ENCODE data around the gene MCM7.
A peak's percentile ranks its signal among the peaks of the same experiment; 100 is the strongest.

The MCM7 gene

DNA sequence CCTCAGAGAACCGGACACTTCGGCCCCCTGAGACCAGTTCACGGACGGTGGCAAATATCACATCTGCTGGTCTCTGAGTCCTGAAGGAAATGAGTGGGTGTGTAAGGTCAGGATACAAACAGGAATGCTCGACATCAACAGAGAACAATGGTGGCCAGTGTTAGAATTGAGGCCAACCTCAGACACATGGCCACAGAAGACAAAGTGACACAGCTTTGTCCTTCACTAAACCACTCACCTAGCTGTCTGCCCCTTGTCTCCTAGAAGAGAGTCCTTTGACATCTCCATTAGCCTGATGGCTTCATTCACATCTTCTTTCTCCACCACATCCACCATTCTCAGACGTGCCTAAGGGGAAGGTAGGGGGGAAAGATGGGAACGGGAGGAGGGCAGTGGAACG, 8.1 kb downstream of the MCM7 start:
- DNase-seq = no peak

DNA sequence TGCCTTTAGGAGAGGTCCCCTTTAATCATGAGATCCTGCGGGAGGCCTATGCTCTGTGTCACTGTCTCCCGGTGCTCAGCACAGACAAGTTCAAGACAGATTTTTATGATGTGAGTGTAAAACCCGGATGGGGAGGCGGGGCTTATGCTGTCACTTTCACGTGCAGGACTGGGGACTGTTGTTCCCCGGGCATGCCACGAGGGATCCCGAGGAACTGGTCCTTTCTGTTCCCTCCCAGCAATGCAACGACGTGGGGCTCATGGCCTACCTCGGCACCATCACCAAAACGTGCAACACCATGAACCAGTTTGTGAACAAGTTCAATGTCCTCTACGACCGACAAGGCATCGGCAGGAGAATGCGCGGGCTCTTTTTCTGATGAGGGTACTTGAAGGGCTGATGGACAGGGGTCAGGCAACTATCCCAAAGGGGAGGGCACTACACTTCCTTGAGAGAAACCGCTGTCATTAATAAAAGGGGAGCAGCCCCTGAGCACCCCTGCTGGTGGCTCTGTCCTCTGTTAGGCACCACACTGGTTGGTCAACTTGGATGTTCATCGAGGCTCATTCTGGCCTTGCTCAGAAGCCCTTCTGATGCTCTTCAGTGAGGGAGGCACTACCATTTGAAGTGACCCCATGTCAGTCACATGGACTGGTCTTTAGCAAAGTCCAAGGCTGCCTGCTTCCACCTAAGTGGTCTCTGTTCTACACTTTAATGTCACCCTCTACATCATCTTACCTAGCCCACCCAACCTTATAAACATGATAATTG, 9.6 kb downstream of the MCM7 start:
- peak; percentile 4 for DNase-seq

DNA sequence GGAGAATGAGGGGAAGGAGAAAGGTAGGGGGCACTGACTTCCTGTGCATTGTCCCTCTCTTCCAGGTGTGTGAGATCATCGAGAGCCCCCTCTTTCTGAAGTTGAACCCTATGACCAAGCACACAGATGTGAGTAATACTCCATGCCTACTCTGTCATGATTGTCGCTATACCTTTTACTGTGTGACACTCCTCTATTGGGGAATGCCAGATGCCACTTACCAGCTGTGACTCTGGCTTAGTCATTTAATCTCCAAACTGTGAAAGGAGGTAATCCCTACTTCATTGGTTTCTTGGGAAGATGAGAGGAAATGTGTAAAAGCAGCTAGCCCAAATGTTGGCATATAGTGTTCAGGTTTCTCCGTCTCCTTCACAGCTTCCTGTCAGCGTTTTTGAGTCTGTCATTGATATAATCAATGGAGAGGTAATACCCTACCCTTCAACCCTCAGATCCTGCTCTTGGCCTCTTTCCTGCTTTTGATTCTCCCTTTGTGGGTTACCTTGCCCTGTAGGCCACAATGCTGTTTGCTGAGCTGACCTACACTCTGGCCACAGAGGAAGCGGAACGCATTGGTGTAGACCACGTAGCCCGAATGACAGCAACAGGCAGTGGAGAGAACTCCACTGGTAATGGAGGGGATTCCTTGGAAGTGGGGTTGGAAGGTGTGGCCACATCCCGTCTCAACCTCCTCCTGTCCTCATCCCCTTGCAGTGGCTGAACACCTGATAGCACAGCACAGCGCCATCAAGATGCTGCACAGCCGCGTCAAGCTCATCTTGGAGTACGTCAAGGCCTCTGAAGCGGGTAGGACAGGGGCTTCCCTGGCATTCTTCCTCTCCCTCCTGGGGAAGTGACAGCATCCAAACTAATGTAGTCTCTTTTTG, 10.4 kb downstream of the MCM7 start:
- no peak for DNase-seq

DNA sequence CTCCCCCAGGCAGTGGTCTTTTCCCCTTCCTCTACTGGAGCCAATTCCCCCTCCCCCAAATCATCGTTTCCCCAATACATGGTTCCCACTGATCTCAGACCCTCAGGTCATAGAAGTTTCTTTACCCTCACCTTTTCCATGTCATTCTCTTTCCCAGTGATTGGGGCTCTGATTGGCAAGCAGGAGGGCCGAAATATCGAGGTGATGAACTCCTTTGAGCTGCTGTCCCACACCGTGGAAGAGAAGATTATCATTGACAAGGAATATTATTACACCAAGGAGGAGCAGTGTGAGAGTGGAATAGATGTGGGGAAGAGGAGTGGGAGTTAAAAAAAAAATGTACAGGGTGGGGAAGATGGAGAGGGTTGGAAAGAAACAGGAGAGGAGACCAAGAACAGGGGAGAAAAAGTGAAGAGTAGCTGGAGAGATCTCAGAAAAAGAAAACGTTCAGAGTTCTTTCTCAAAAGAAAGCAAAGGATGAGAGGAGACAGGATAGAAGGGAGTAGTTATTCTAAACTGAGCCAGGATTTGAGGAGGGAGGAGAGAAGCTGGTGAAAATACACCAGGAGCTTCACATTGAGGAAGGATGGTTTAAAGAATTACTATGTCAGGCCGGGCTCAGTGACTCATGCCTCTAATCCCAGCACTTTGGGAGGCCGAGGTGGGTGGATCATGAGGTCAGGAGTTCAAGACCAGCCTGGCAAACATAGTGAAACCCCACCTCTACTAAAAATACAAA, 11.6 kb downstream of the MCM7 start:
- no peak for DNase-seq

DNA sequence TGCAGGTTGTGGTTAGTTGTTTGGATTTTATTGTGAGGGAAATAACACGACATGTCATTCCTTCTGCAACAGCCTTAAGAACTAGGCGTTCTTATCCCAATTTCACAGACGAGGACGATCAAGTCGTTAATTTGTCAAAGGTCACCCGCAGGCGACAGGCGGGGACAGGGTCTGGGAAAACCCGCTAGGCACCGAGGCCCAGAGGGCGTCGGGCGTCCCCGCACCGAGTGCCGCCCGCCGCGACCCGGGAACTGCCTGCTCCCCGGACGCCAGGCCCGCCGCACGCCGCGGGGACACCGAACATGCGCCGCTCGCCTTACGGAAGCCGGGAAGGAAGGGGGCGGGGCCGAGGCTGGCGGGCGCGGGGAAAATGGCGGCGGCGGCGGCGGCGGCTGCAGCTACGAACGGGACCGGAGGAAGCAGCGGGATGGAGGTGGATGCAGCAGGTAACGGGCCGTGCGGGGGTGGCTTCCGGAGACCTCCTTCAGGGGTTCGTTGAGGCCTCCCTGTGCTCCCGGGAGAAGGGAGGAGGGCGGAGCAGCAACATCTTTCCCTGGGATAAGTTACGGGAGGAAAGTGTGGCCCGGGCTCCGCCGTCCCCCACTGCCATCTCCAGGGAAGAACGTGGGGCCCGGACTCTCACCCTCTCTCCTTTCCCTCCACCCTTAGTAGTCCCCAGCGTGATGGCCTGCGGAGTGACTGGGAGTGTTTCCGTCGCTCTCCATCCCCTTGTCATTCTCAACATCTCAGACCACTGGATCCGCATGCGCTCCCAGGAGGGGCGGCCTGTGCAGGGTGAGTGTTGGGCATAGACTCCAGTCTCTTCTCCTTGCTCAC, 12.4 kb downstream of the MCM7 start, which contains the start of gene COPS6:
COPS6 (plus strand) TSS at position 349 of the 837 bp plus-strand sequence; CDS start at position 371, 22 bp downstream.
- peak; percentile 48 for DNase-seq

DNA sequence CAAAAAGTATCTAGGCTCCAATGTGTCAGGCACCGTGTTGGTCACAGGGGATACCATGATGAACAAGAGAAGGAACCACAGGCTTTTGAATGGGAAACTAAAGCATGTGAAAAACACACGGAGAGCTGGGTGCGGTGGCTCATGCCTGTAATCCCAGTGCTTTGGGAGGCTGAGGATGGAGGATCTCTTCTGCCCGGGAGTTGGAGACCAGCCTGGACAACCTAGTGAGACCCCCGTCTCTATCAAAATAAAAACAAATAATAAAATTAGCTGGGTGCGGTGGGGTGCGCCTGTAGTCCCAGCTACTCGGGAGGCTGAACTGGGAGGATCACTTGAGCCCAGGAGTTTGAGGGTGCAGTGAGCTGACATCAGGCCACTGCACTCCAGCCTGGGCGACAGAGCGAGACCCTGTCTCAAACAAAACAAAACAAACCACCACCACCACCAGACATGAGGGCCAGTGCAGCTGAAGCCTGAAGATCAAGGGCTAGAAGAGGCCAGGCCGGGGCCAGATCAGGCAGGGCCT, 13.0 kb downstream of the MCM7 start:
- no peak for DNase-seq

DNA sequence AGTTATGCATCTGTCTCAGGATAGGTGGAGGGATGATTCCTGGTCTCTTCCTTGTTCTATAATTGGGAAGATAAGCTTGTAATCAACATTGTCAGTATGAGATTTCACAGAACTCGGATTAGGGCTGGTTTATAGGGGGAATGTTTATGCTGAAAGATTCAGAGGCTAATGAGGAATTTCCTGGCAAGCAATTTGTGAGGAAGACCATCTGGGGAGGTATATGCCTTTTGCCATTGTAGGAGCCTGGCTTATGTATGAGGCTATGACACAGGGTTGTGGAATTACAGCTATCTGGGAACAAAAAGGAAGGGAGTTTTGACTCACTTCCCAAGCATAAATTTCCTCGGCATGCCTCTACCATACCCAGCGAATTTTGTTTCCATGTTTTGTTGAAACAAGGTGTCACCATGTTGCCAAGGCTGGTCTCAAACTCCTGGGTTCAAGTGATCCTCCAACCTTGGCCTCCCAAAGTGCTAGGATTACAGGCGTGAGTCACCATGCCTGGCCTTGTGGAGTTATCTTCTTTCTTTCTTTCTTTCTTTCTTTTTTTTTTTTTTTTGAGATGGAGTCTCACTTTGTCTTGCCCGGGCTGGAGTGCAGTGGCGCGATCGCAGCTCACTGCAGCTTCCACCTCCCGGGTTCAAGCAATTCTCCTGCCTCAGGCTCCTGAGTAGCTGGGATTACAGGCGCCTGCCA, 14.0 kb downstream of the MCM7 start:
- DNase-seq = no peak

DNA sequence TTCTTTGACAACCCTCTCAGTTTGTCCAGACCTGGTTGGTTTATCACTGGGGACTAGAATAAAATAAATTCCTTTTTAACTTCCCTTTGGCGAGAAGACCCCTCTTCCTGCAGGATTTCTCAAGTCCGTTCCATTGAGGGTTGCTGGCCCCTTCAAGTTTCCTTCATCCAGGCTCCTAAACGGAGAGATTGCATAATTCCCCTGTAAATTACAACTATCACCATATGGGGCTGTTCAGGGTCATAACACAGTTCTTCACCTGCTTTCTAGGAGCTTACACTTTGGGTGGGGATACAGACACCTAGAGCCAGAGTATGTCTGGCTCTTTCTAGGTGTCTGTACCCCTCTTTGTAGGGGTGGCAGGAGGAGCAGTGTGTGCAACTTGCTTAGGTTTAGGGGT, 15.7 kb downstream of the MCM7 start:
- DNase-seq = no peak

DNA sequence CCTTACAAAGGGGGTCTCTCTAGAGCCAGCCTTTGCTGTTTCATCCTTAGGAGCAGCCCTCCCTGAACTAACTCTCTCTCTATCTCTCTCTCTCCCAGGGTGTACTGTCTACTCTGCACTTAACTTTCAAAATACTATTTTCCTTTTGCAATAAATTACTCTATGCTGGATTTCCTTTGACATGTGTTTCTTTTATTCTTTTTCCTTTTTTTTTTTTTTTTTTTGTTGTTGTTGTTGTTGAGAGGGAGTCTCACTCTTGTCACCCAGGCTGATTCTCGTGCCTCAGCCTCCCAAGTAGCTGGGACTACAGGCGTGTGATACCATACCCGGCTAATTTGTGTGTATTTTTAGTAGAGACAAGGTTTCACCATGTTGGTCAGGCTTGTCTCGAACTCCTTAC, 18.2 kb downstream of the MCM7 start:
- no peak for DNase-seq

DNA sequence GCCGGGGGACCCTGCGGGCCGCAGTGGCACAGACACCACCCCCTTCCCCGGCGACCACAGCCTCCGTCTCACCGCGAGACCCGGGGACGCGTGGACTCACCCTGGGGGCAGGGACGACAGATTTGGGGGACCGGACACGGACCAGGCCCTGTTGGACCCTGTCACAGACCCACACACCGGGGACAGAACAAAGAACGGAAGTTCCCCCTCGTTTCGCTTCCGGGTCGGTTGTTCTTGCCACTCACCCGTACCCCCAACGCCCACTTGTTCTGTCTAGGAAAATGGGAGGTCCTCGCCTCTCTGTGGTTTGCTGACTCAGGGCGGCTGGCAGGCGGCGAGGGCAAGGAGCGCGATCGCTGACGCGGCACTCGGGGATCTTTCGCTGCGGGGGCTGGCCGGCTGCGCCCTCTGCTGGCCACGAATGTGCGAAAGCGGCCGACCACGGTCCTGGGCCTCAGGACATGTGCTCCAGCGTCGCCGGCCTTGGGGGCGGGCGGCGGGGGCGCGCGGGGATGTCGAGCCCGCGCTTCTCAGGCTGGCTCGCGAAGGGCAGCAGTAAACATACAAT, 19.6 kb downstream of the MCM7 start, which contains the start of gene ZNF3:
ZNF3 (minus strand) TSS at position 189 of the 568 bp plus-strand sequence. CDS start 4,366 bp downstream, outside the sequence.
- peak; percentile 90 for DNase-seq

DNA sequence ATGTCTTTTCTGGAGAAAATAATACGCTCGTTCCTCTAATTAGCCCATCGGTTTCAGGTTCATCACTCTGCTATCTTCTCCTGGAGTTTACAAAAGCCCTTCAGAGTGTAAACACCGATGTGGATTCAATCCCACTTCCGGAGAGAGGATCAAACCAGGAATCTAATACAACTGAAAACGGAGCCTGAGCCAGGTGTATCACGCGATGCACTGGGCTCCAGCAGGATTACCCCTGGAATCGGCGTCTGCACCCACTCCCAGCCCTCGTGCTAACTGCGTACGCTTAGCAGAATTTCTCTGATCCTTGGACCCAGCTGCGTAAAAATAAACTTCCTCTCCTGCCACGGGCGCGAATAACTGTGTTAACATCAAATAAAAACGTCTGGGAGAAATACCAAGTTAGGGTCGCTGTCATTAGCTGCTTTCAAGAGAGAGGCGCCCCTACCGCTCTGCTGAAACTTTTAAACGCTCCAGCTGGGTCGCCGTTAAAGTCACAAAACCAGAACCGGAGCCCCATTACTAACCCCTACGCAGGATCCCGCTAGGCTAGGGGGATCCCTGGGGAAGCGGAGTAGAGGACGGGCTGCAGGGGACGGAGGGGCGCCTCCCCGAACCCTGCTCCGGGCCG, 20.2 kb downstream of the MCM7 start:
- DNase-seq = peak; percentile 8

DNA sequence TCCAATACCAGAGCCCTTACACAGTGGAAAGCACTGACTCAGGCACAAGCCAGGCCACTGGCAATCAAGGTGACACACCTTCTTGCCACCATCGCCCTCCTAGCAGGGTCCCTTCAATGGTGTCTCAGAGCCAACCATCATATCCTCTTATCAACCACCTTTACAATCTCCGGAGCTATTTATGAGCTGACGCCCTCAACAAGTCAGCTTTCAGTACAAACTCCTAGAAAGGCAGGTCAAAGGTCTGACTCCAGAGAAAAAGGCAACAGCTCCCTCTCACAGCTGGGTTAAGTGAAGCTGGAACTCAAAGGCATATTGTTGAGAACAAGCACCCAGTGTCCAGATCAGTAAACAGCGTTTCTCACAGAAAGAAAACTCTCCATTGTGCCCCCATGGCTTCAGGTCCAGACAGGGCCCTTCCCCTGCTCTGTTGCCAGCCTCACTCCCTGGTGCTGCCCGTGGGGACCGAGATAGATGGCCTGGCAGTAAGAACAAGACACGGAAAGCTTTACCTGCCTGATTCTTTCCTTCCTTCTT, 22.1 kb downstream of the MCM7 start:
- DNase-seq = no peak

DNA sequence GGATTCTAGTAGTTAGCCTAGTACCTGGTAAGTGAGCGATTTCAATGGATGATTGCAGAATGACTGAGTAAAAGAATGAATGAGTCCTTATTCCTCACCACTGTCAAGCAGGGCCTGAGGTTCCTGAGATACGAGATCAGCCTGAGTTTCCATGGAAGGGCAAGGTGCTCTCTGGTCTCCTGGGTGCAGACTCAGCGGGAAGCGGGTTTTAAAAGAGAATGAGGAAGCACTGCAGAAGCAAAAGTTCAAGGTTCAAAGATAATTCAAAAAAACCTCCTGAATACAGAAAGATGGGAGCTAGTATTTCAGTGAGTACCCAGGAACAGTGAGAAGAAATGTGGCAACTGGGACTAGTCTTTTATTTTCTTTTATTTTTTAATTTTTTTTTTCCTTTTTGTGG, 24.0 kb downstream of the MCM7 start:
- no peak for DNase-seq

DNA sequence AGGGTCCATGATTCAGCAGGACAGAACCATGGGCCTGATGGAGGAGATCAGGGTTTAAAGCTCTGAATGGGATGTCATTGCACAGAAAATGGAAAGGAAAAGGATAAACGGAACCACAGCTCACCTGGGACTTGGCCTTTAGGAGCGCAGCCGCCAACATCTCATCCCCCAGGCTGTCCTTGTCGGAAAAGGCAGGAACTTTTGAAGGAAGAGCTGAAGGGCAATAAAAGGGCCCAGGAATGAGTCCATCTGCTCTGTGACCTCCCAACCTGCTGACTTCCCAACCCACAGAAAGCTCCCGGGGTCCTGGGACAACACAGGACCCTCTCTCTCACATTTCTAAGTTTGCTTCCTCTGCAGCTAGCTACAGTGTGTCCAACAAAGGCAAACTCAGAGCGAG, 25.8 kb downstream of the MCM7 start:
- DNase-seq = no peak

DNA sequence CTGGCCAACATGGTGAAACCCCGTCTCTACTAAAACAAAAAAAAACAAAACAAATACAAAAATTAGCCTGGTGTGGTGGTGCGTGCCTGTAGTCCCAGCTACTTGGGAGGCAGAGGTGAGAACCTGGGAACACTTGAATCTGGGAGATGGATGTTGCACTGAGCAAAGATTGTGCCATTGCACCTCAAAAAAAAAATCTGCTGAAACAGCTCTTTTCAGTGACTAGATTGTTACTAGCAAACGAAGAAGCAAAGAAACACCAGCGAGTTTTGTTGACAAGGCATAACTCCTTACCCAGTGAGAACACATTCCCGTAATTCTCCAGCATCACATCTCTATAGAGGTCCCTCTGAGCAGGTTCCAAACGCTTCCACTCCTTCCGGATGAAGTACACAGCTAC, 26.4 kb downstream of the MCM7 start:
- no peak for DNase-seq

DNA sequence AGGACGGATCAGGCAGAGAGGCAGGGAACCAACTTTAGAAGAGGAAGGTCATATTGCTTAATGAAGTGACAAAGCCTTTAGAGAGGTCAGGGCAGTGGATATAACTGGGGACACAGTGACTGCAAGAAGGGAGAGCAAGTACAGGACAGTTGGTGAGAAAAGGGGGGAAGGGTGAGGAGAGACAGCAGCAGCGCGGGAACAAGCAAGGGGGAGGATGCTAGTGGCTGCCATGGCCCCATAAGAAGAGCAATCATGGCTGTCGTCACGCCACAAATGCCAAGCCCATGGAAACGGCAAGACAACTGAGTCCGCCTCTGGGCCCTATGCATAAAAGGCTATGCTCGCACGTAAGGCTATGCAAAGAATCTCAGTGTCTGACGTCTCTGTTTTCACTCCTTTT, 28.7 kb downstream of the MCM7 start:
- no peak for DNase-seq

DNA sequence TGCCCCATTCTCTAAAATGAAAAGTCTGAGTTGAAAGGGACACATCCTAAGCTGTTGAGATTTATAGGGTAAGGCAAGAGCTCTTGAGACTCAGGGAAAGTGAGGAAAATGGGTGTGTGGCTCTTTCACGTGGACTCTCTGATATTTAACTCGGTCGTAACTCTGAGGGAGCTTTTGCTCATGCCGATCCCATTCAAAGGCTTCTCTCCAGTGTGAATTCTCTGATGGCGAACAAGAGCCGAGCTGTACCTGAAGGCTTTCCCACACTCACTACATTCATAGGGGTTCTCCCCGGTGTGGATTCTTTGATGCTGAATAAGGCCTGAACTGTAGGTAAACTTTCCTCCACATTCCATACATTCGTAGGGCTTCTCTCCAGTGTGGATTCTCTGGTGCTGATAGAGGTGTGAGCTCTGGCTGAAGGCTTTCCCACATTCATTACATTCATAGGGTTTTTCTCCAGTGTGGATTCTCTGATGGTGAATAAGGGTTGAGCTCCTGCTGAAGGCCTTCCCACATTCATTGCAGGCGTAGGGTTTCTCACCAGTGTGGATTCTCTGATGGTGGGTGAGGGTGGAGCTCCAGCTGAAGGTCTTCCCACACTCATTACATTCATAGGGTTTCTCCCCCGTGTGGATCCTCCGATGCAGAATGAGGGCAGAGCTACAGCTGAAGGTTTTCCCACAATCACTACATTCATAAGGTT, 30.0 kb downstream of the MCM7 start:
- no peak for DNase-seq

DNA sequence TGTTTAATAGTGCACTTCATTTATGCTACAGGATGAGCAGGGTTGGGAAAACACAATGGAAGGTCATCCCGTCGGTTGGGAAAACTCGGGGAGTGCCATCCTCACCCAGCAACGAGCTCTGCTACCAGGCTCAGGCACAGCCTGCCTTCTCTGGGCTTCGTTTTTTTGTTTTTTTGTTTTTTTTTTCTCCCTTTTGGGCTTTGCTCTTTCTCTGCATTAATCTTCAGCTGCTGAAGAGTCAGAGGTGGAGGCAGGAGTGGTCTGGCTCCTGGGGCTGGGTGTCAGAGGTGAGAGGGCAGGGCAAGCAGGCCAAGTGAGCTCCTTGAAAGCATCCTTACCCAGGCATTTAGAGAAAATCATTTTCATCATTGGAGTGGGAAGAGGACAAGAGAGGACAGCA, 31.2 kb downstream of the MCM7 start:
- DNase-seq = no peak

DNA sequence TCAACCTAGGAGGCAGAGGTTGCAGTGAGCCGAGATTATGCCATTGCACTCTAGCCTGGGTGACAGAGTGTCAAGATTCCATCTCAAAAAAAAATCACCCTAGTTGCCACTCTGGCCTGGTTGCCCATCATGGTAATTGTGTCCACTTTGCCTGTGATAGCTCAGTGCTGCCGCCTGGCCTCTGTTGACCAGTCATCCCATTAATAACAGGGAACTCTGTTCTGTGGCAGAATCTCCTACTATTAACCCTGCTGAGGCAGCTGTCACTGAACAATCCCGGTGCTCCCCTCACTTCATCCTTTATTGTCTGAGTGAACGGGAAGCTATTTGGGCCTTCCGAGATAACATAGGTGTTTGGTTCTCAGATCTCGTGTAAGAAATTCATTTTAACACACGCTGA, 34.2 kb downstream of the MCM7 start:
- DNase-seq = no peak
